ENCODE results near the gene EIF5B.
"Not testable (repeated sequence)": the region's sequence is repeated elsewhere in the genome, so short reads cannot be mapped to it uniquely, and the experiment has no call there.

Gene EIF5B

GRCh38 chr2:99337113-99338028 lies at the start of gene EIF5B:
Gene EIF5B (plus strand): TSS chr2:99337389. CDS start chr2:99337555, 166 bp downstream.
- DNase-seq, result peak; percentile 92

- DNase-seq, result no peak
Observed at GRCh38 chr2:99297994-99298393, 39.2 kb upstream of the EIF5B start.

GRCh38 chr2:99299580-99299979 lies 37.6 kb upstream of the EIF5B start:
- DNase-seq, result no peak

GRCh38 chr2:99301097-99301496 lies 36.1 kb upstream of the EIF5B start, which contains the start of gene LYG1:
Gene LYG1 (minus strand): TSS chr2:99301197. CDS start chr2:99295670, 5,527 bp downstream.
- DNase-seq, result not testable (repeated sequence)

- DNase-seq, result no peak
Observed at GRCh38 chr2:99317161-99317872, 19.9 kb upstream of the EIF5B start.

GRCh38 chr2:99317873-99318200 lies 19.4 kb upstream of the EIF5B start:
- not testable (repeated sequence) for DNase-seq

GRCh38 chr2:99325384-99325783 lies 11.8 kb upstream of the EIF5B start:
- no peak for DNase-seq

- peak; percentile 99 for DNase-seq
Observed at GRCh38 chr2:99335911-99336803, 1.0 kb upstream of the EIF5B start, which contains the start of gene TXNDC9. Gene TXNDC9 (minus strand): TSS chr2:99336333. CDS start chr2:99333210, 3,123 bp downstream.

GRCh38 chr2:99336804-99337112 lies 431 bp upstream of the EIF5B start:
- no peak for DNase-seq

- peak; percentile 27 for DNase-seq
Observed at GRCh38 chr2:99338029-99338585, 918 bp downstream of the EIF5B start.

- DNase-seq, result no peak
Observed at GRCh38 chr2:99340669-99341236, 3.6 kb downstream of the EIF5B start.

- no peak for DNase-seq
Observed at GRCh38 chr2:99342536-99342935, 5.3 kb downstream of the EIF5B start.

- not testable (repeated sequence) for DNase-seq
Observed at GRCh38 chr2:99345446-99345845, 8.3 kb downstream of the EIF5B start.

- DNase-seq, result no peak
Observed at GRCh38 chr2:99346218-99346617, 9.0 kb downstream of the EIF5B start.

GRCh38 chr2:99348173-99348572 lies 11.0 kb downstream of the EIF5B start:
- no peak for DNase-seq

- DNase-seq, result no peak
Observed at GRCh38 chr2:99350194-99350593, 13.0 kb downstream of the EIF5B start.

GRCh38 chr2:99354070-99354469 lies 16.9 kb downstream of the EIF5B start:
- peak; percentile 20 for DNase-seq

GRCh38 chr2:99354825-99355224 lies 17.6 kb downstream of the EIF5B start:
- not testable (repeated sequence) for DNase-seq

GRCh38 chr2:99356853-99357252 lies 19.7 kb downstream of the EIF5B start:
- DNase-seq, result no peak

GRCh38 chr2:99365661-99366060 lies 28.5 kb downstream of the EIF5B start:
- no peak for DNase-seq

GRCh38 chr2:99368854-99369253 lies 31.7 kb downstream of the EIF5B start:
- not testable (repeated sequence) for DNase-seq

GRCh38 chr2:99373144-99373543 lies 36.0 kb downstream of the EIF5B start:
- no peak for DNase-seq
